ENCODE data around the gene ADCY7.

ADCY7 gene

DNA sequence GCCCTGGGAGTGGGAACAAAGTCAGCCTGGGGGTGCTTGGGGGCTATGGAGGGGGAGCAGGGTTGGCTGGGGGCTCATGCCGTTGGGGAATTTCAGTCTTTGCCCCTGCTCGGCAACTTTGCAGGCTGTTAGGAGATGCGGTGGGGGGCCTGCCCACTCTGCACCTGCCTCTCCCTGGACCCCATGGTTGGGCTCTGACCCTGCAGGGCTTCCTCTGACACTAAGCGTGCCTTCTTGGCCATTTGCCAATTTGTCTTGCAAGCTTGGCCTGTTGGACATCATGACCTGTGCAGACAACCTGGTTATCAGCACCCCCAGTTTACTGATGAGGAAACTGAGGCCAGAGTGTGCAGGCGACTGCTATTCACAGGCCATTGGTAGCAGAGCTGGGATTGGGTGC lies 14.6 kb downstream of the ADCY7 start:
- H2BK5ac ChIP-seq (ENCODE audit: low read depth, low read length, poor library complexity, severe bottlenecking) = no peak overlapping the region
- no peak overlapping the region for H2AK5ac ChIP-seq (ENCODE audit: low read length, severe bottlenecking)
- no peak overlapping the region for H2AFZ ChIP-seq (ENCODE audit: low read depth, low read length)
- no peak overlapping the region for H3K23ac ChIP-seq (ENCODE audit: low read length in 2 of 2)
- no peak overlapping the region for H3K4me3 ChIP-seq (ENCODE audit: insufficient read depth in 1 of 2, low read depth in 1 of 2, low read length in 2 of 2)
- no peak overlapping the region for H3K18ac ChIP-seq (ENCODE audit: low read depth in 1 of 2, low read length in 2 of 2)
- no peaks in the 10 kb centered on the region for H3K27me3 ChIP-seq (ENCODE audit: control insufficient read depth in 1 of 2, insufficient read depth in 1 of 2, low read length in 2 of 2)
- no peak overlapping the region for H2BK15ac ChIP-seq (ENCODE audit: low read depth, poor library complexity, severe bottlenecking)
- no peak overlapping the region for H4K91ac ChIP-seq (ENCODE audit: low read length)
- no peak overlapping the region for H3K27ac ChIP-seq (ENCODE audit: low read length, poor library complexity, severe bottlenecking)
- no peak overlapping the region for H2BK120ac ChIP-seq (ENCODE audit: low read depth, low read length)
- no peak overlapping the region for H4K8ac ChIP-seq (ENCODE audit: low read length)
- peaks cover 9% of the 10 kb centered on the region for H3K4me1 ChIP-seq (ENCODE audit: control insufficient read depth, insufficient read depth, low read depth, low read length)
- 88% methylated on average over 5 of the region's 5 CpGs for WGBS
- no peak for DNase-seq
- H3K36me3 ChIP-seq (ENCODE audit: control insufficient read depth in 1 of 2, insufficient read depth in 2 of 2, low read depth in 1 of 2, low read length in 2 of 2) = peaks cover 0 to 5% of the 10 kb centered on the region in 2 experiments
- peaks cover 32% of the 10 kb centered on the region for H3K79me1 ChIP-seq (replicated peaks; ENCODE audit: low read length, poor library complexity, severe bottlenecking)
- H3K14ac ChIP-seq (ENCODE audit: low read length in 2 of 2) = no peak overlapping the region
- H3K9me3 ChIP-seq (ENCODE audit: control insufficient read depth, low read length) = no peaks in the 10 kb centered on the region
- no peak overlapping the region for H2BK12ac ChIP-seq (ENCODE audit: low read length in 2 of 2)
- H3K4me2 ChIP-seq (ENCODE audit: low read length, poor library complexity, severe bottlenecking) = no peak overlapping the region
- H3K4ac ChIP-seq (ENCODE audit: low read depth in 1 of 2, low read length in 2 of 2) = no peak overlapping the region
- H3K9ac ChIP-seq (ENCODE audit: low read length) = no peak overlapping the region

DNA sequence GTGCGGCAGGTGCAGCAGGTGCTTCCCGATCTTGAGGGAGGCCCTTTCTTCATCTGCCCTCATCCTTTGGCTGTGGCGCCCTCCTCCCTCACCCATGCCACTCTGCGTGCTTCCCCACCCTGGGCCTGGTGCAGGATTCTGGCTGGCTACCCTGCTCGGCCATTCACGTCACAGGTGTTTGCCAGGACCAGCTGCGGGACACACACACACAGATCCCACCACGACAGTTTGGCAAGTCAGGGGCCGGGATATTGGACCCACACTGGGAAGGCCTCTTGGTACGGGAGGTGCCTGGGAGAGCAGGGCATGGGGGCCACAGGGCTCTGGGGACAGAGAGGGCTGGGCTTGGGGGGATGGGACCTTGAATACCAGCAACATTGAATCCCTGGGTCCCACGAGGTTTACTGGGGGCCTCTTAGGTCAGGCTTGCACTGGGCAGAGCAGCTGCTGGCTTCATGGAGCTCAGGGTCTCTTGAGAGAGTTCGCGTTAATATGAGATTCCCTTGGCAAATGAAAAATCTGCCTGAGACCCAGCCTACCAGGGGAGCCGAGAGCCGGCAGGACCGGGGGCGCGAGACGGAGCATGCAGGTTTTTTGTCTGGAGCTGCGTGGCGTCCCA lies 15.1 kb downstream of the ADCY7 start:
- Histone ChIP-seq H2BK15ac (ENCODE audit: low read depth, poor library complexity, severe bottlenecking) (no peak overlapping the region), H3K4ac (ENCODE audit: low read depth in 1 of 2, low read length in 2 of 2) (no peak overlapping the region), H3K27me3 (ENCODE audit: control insufficient read depth in 1 of 2, insufficient read depth in 1 of 2, low read length in 2 of 2) (no peaks in the 10 kb centered on the region), H3K79me1 (replicated peaks; ENCODE audit: low read length, poor library complexity, severe bottlenecking) (peaks cover 29% of the 10 kb centered on the region), H2AFZ (ENCODE audit: low read depth, low read length) (no peak overlapping the region), H2BK120ac (ENCODE audit: low read depth, low read length) (no peak overlapping the region), H3K4me1 (ENCODE audit: control insufficient read depth, insufficient read depth, low read depth, low read length) (peaks cover 9% of the 10 kb centered on the region), H4K8ac (ENCODE audit: low read length) (no peak overlapping the region), H3K36me3 (ENCODE audit: control insufficient read depth in 1 of 2, insufficient read depth in 2 of 2, low read depth in 1 of 2, low read length in 2 of 2) (peaks cover 0 to 5% of the 10 kb centered on the region in 2 experiments), H2BK12ac (ENCODE audit: low read length in 2 of 2) (no peak overlapping the region), H3K4me3 (ENCODE audit: insufficient read depth in 1 of 2, low read depth in 1 of 2, low read length in 2 of 2) (no peak overlapping the region), H3K23ac (ENCODE audit: low read length in 2 of 2) (no peak overlapping the region), H2AK5ac (ENCODE audit: low read length, severe bottlenecking) (no peak overlapping the region), H3K4me2 (ENCODE audit: low read length, poor library complexity, severe bottlenecking) (no peak overlapping the region), H3K27ac (ENCODE audit: low read length, poor library complexity, severe bottlenecking) (no peak overlapping the region), H3K14ac (ENCODE audit: low read length in 2 of 2) (peak overlapping the region in 1 of 2 experiments; percentile 9), H2BK5ac (ENCODE audit: low read depth, low read length, poor library complexity, severe bottlenecking) (no peak overlapping the region), H4K91ac (ENCODE audit: low read length) (no peak overlapping the region), H3K9me3 (ENCODE audit: control insufficient read depth, low read length) (no peaks in the 10 kb centered on the region), H3K18ac (ENCODE audit: low read depth in 1 of 2, low read length in 2 of 2) (no peak overlapping the region), H3K9ac (ENCODE audit: low read length) (peak overlapping the region; percentile 41)
- 89% methylated on average over 21 of the region's 21 CpGs for WGBS
- no peak for DNase-seq

DNA sequence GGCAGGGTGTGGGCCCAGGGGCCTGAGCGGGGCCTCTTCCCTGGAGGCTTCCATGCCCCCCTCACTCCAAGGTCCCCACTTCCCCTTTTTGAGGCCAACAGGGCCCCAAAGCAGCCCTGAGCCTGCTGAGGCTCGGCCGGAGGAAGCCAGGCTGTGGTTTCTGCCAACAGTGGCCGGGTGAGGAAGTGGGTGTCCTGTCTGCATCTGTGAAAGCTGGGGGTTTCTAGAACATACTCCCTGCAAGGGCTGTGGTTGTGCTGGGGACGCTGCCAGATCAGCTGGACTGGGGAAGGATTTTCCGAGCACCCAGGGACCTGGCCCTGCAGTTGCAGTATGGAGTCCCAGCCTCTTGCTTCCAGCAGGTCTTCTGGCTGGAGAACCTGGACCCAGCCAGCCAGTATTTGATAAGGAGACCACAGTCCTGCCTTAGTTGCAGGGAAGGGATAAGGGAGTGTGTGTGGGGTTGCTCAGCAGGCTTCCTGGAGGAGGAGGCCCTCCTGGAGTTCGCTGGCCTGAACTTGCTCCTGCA lies 15.7 kb downstream of the ADCY7 start:
- no peak overlapping the region for H2BK120ac ChIP-seq (ENCODE audit: low read depth, low read length)
- H3K4me3 ChIP-seq (ENCODE audit: insufficient read depth in 1 of 2, low read depth in 1 of 2, low read length in 2 of 2) = no peak overlapping the region
- no peak overlapping the region for H3K23ac ChIP-seq (ENCODE audit: low read length in 2 of 2)
- H3K36me3 ChIP-seq (ENCODE audit: control insufficient read depth in 1 of 2, insufficient read depth in 2 of 2, low read depth in 1 of 2, low read length in 2 of 2) = peaks cover 3 to 5% of the 10 kb centered on the region in 2 experiments
- H2BK15ac ChIP-seq (ENCODE audit: low read depth, poor library complexity, severe bottlenecking) = no peak overlapping the region
- no peak overlapping the region for H2AFZ ChIP-seq (ENCODE audit: low read depth, low read length)
- H3K14ac ChIP-seq (ENCODE audit: low read length in 2 of 2) = no peak overlapping the region
- no peak overlapping the region for H3K27ac ChIP-seq (ENCODE audit: low read length, poor library complexity, severe bottlenecking)
- no peak for DNase-seq
- H4K91ac ChIP-seq (ENCODE audit: low read length) = no peak overlapping the region
- H3K79me1 ChIP-seq (replicated peaks; ENCODE audit: low read length, poor library complexity, severe bottlenecking) = peaks cover 29% of the 10 kb centered on the region
- no peak overlapping the region for H3K4me2 ChIP-seq (ENCODE audit: low read length, poor library complexity, severe bottlenecking)
- H3K18ac ChIP-seq (ENCODE audit: low read depth in 1 of 2, low read length in 2 of 2) = no peak overlapping the region
- no peaks in the 10 kb centered on the region for H3K27me3 ChIP-seq (ENCODE audit: control insufficient read depth in 1 of 2, insufficient read depth in 1 of 2, low read length in 2 of 2)
- H2AK5ac ChIP-seq (ENCODE audit: low read length, severe bottlenecking) = no peak overlapping the region
- WGBS = 94% methylated on average over 6 of the region's 7 CpGs
- H3K9ac ChIP-seq (ENCODE audit: low read length) = peak overlapping the region; percentile 41
- no peak overlapping the region for H4K8ac ChIP-seq (ENCODE audit: low read length)
- no peak overlapping the region for H2BK12ac ChIP-seq (ENCODE audit: low read length in 2 of 2)
- no peak overlapping the region for H3K4ac ChIP-seq (ENCODE audit: low read depth in 1 of 2, low read length in 2 of 2)
- peaks cover 9% of the 10 kb centered on the region for H3K4me1 ChIP-seq (ENCODE audit: control insufficient read depth, insufficient read depth, low read depth, low read length)
- H2BK5ac ChIP-seq (ENCODE audit: low read depth, low read length, poor library complexity, severe bottlenecking) = no peak overlapping the region
- no peaks in the 10 kb centered on the region for H3K9me3 ChIP-seq (ENCODE audit: control insufficient read depth, low read length)

DNA sequence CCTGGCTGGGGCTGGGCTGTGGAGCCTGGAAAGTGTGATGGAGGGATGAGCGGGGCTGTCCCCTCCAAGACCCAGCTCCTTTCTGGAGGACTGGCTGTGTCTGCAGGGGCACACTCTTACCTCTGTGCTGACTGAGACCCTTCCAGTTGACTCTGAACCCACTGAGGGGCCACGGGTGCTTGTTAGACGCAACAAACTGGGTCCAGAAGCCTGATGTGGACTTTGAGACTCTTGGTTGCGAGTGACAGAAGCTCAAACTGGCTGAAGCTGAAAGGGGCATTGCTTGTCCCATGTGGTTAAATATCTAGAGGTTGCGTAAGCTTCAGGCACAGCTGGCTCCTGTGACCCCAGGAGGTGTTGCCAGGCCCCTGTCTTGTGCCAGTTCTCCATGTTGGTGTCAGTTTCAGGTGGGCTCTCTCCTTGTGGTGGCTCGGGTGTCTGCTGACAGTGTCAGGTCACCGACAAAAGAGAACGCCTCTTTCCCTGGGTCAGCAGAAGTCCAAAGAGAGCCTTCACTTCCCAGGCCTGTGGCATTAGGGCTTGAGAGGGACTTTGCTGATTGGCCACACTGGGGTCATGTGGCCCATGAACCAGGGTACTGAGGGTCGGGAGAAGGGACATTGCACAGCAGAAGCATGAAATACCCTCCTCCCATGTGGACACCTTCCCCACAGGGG lies 16.7 kb downstream of the ADCY7 start:
- no peak overlapping the region for H2BK12ac ChIP-seq (ENCODE audit: low read length in 2 of 2)

More for the DNA sequence above, 16.7 kb downstream of the ADCY7 start:
- H3K4me2 ChIP-seq (ENCODE audit: low read length, poor library complexity, severe bottlenecking) = no peak overlapping the region
- no peak overlapping the region for H2BK15ac ChIP-seq (ENCODE audit: low read depth, poor library complexity, severe bottlenecking)
- 95% methylated on average over 8 of the region's 9 CpGs for WGBS
- DNase-seq = no peak
- peaks cover 6 to 7% of the 10 kb centered on the region in 2 experiments for H3K36me3 ChIP-seq (ENCODE audit: control insufficient read depth in 1 of 2, insufficient read depth in 2 of 2, low read depth in 1 of 2, low read length in 2 of 2)
- H3K27ac ChIP-seq (ENCODE audit: low read length, poor library complexity, severe bottlenecking) = no peak overlapping the region
- no peak overlapping the region for H2BK120ac ChIP-seq (ENCODE audit: low read depth, low read length)
- H3K4me3 ChIP-seq (ENCODE audit: insufficient read depth in 1 of 2, low read depth in 1 of 2, low read length in 2 of 2) = no peak overlapping the region
- peaks cover 9% of the 10 kb centered on the region for H3K4me1 ChIP-seq (ENCODE audit: control insufficient read depth, insufficient read depth, low read depth, low read length)
- H3K23ac ChIP-seq (ENCODE audit: low read length in 2 of 2) = no peak overlapping the region
- no peak overlapping the region for H2AFZ ChIP-seq (ENCODE audit: low read depth, low read length)
- no peaks in the 10 kb centered on the region for H3K27me3 ChIP-seq (ENCODE audit: control insufficient read depth in 1 of 2, insufficient read depth in 1 of 2, low read length in 2 of 2)
- no peak overlapping the region for H3K14ac ChIP-seq (ENCODE audit: low read length in 2 of 2)
- H3K18ac ChIP-seq (ENCODE audit: low read depth in 1 of 2, low read length in 2 of 2) = no peak overlapping the region
- H4K91ac ChIP-seq (ENCODE audit: low read length) = no peak overlapping the region
- no peak overlapping the region for H3K9ac ChIP-seq (ENCODE audit: low read length)
- H2BK5ac ChIP-seq (ENCODE audit: low read depth, low read length, poor library complexity, severe bottlenecking) = no peak overlapping the region
- H4K8ac ChIP-seq (ENCODE audit: low read length) = no peak overlapping the region
- no peak overlapping the region for H2AK5ac ChIP-seq (ENCODE audit: low read length, severe bottlenecking)
- no peak overlapping the region for H3K4ac ChIP-seq (ENCODE audit: low read depth in 1 of 2, low read length in 2 of 2)
- peaks cover 29% of the 10 kb centered on the region for H3K79me1 ChIP-seq (replicated peaks; ENCODE audit: low read length, poor library complexity, severe bottlenecking)
- no peaks in the 10 kb centered on the region for H3K9me3 ChIP-seq (ENCODE audit: control insufficient read depth, low read length)
